K562 (cell line): ENCODE measurements around the gene TMEM19. TPM values are rescaled to one million over a fixed set of nuclear protein-coding genes. Genes with fewer than 3 reads are reported as not detected.

ENCODE experiments used
- ARID3A ChIP-seq: IDR thresholded peaks from 2 replicates; pipeline ENCODE4 v1.6.1; 2012; ENCODE audit warnings: low read depth, low read length, improper control_type of control experiment, borderline replicate concordance
- CBX5 ChIP-seq: IDR thresholded peaks from 2 replicates; pipeline ENCODE4 v1.6.1; 2014; ENCODE audit warnings: low read depth, borderline replicate concordance
- CEBPG ChIP-seq, 3 experiments: fragments of 200-800 bp in 1 of 3; sonication (Bioruptor generic) in 1 of 3; sonication (generic) in 1 of 3; formaldehyde crosslinking in 1 of 3; IDR thresholded peaks in 2 of 3; conservative IDR thresholded peaks in 1 of 3; 2 replicates each; pipeline versions ENCODE4 v1.6.1 to v1.8.0; 2016 to 2022; ENCODE audit warnings: missing compliant biosample characterization in 2 of 3, missing genetic modification characterization in 2 of 3, mild to moderate bottlenecking in 1 of 3, missing genetic modification reagents in 1 of 3
- CHAMP1 ChIP-seq: fragments of 450-650 bp; IDR thresholded peaks from 2 replicates; pipeline ENCODE4 v1.6.1; 2016; ENCODE audit warnings: mild to moderate bottlenecking
- CUX1 ChIP-seq: fragments of 200-800 bp; sonication (Bioruptor generic); IDR thresholded peaks from 2 replicates; pipeline ENCODE4 v1.6.1; 2016; ENCODE audit warnings: missing genetic modification characterization, missing compliant biosample characterization
- FOXK2 ChIP-seq, 2 experiments: fragments of 450-650 bp; IDR thresholded peaks in 1 of 2; conservative IDR thresholded peaks in 1 of 2; 2 replicates each; pipeline ENCODE4 v1.6.1; 2016; ENCODE audit warnings: low read depth in 2 of 2, mild to moderate bottlenecking in 1 of 2
- KLF16 ChIP-seq: IDR thresholded peaks from 2 replicates; pipeline ENCODE4 v1.6.1; 2016; ENCODE audit warnings: antibody characterized with exemption
- NCOA6 ChIP-seq: fragments of 450-650 bp; IDR thresholded peaks from 2 replicates; pipeline ENCODE4 v1.6.1; 2017; ENCODE audit warnings: mild to moderate bottlenecking
- POLR2AphosphoS5 ChIP-seq: IDR thresholded peaks from 2 replicates; pipeline ENCODE4 v1.6.1; 2011; ENCODE audit warnings: mild to moderate bottlenecking, low read depth, low read length, moderate library complexity; ENCODE audit not compliant: control insufficient read depth, insufficient read depth
- SMAD4 ChIP-seq: fragments of 250-450 bp; sonication (Bioruptor Pico); conservative IDR thresholded peaks from 2 replicates; pipeline ENCODE4 v1.8.0; 2021; ENCODE audit warnings: inconsistent platforms, mild to moderate bottlenecking, moderate library complexity
- TAL1 ChIP-seq: fragments of 450-650 bp; IDR thresholded peaks from 2 replicates; pipeline ENCODE4 v1.6.1; 2016; ENCODE audit warnings: mild to moderate bottlenecking
- TFAP4 ChIP-seq: sonication (generic); formaldehyde crosslinking; IDR thresholded peaks from 2 replicates; pipeline ENCODE4 v1.8.0; 2022; ENCODE audit warnings: missing genetic modification reagents, mild to moderate bottlenecking, moderate library complexity, borderline replicate concordance
- ZBTB43 ChIP-seq: sonication (generic); formaldehyde crosslinking; IDR thresholded peaks from 2 replicates; pipeline ENCODE4 v1.8.0; 2023; ENCODE audit warnings: mild to moderate bottlenecking, missing genetic modification reagents
- ZNF584 ChIP-seq: fragments of 200-800 bp; sonication (Bioruptor generic); IDR thresholded peaks from 2 replicates; pipeline ENCODE4 v1.6.1; 2016; ENCODE audit warnings: low read depth, mild to moderate bottlenecking, missing genetic modification characterization, missing compliant biosample characterization
- ZNF644 ChIP-seq: fragments of 200-800 bp; sonication (Bioruptor generic); IDR thresholded peaks from 2 replicates; pipeline ENCODE4 v1.6.1; 2016; ENCODE audit warnings: low read depth, missing genetic modification characterization, missing compliant biosample characterization
- polyA plus RNA-seq, 8 experiments: library from polyadenylated mRNA; depleted of rRNA in 4 of 8; stranded (reverse) in 5 of 8; unstranded in 3 of 8; fragments of >200 nt; fragmentation: Nextera tagmentation in 2 of 8; fragmentation: Illumina TruSeq in 1 of 8; extraction: Ambion mirVana in 2 of 8; extraction: Trizol in 1 of 8; gene quantifications; 2 replicates each; pipeline versions ENCODE4 v1.2.1 to v1.2.3, GENCODE V29; 2011 to 2014; ENCODE audit warnings: inconsistent platforms in 1 of 8, missing spikeins in 1 of 8
- total RNA-seq, 7 experiments: library from RNA; depleted of rRNA in 6 of 7; stranded (reverse); fragments of >200 nt in 6 of 7; fragmentation: Illumina TruSeq in 2 of 7; extraction: Trizol in 2 of 7; gene quantifications; 2 replicates each; pipeline versions ENCODE4 v1.2.1 to v1.2.3, GENCODE V29; 2011 to 2021; ENCODE audit warnings: low replicate concordance in 1 of 7

The TMEM19 gene
- total and polyA plus RNA-seq, 9 of the 15 experiments (the other 6 are each of a cell fraction or from before 2014, with no cell fraction given) = 8.2 to 24.2 (median 17.2) TPM

GRCh38 chr12:71752891-71753290, 67.0 kb downstream of the TMEM19 start (continued):
- TF ChIP-seq CEBPG (CRISPR knock-in tag; IDR thresholded peaks at IDR 0.05) (no peak), CEBPG (tag; conservative IDR thresholded peaks at IDR 0.05 in 1 of 2, IDR thresholded peaks at IDR 0.05 in 1 of 2) (peak in 1 of 2 experiments; percentile 78; a peak in 2 of 4 replicates), ZBTB43 (no peak), CUX1 (no peak), CBX5 (no peak), NCOA6 (no peak), FOXK2 (conservative IDR thresholded peaks at IDR 0.05 in 1 of 2, IDR thresholded peaks at IDR 0.05 in 1 of 2; ENCODE audit: low read depth in 2 of 2) (no peak), KLF16 (peak; percentile 91), ZNF644 (tag) (no peak), ZNF584 (CRISPR knock-in tag) (no peak), CHAMP1 (peak; percentile 83), TAL1 (peak; percentile 96), ARID3A (peak; percentile 78; the same call in 1 of the 2 replicates), POLR2AphosphoS5 (peak; percentile 95), SMAD4 (CRISPR knock-in tag) (peak; percentile 69; the same call in 1 of the 2 replicates), TFAP4 (CRISPR knock-in tag) (no peak)
